Muscle layer of duodenum (tissue), 2 donors: Measurements from ENCODE around the gene C2orf68.
A peak's percentile ranks its signal among the peaks of the same experiment; 100 is the strongest.
"Not testable (repeated sequence)": the region's sequence is repeated elsewhere in the genome, so short reads cannot be mapped to it uniquely, and the experiment has no call there.

Source experiments
- H3K27ac ChIP-seq: one replicate; pipeline ENCODE4 v1.7.0; 2013; ENCODE audit warnings: mild to moderate bottlenecking, low read length
- H3K27me3 ChIP-seq: one replicate; pipeline ENCODE4 v1.7.0; 2013; ENCODE audit warnings: low read depth, mild to moderate bottlenecking, control low read depth, low read length
- H3K36me3 ChIP-seq, 2 donors: one replicate each; pipeline ENCODE4 v1.7.0; 2013; ENCODE audit warnings: low read length in 2 of 2, control low read depth in 1 of 2, mild to moderate bottlenecking in 1 of 2; ENCODE audit not compliant: insufficient read depth in 2 of 2, control insufficient read depth in 1 of 2
- H3K4me1 ChIP-seq, 2 donors: one replicate each; pipeline ENCODE4 v1.7.0; 2013; ENCODE audit warnings: low read length in 2 of 2, mild to moderate bottlenecking in 2 of 2, control low read depth in 1 of 2, moderate library complexity in 1 of 2; ENCODE audit not compliant: insufficient read depth in 2 of 2, control insufficient read depth in 1 of 2
- H3K4me3 ChIP-seq, 2 donors: one replicate each; pipeline ENCODE4 v1.7.0; 2013; ENCODE audit warnings: low read length in 2 of 2, low read depth in 1 of 2, mild to moderate bottlenecking in 1 of 2
- H3K9me3 ChIP-seq, 2 donors: one replicate each; pipeline ENCODE4 v1.7.0; 2013; ENCODE audit warnings: low read length in 2 of 2, control low read depth in 1 of 2, mild to moderate bottlenecking in 1 of 2; ENCODE audit not compliant: control insufficient read depth in 1 of 2
- donor health status: healthy.

The C2orf68 gene

DNA sequence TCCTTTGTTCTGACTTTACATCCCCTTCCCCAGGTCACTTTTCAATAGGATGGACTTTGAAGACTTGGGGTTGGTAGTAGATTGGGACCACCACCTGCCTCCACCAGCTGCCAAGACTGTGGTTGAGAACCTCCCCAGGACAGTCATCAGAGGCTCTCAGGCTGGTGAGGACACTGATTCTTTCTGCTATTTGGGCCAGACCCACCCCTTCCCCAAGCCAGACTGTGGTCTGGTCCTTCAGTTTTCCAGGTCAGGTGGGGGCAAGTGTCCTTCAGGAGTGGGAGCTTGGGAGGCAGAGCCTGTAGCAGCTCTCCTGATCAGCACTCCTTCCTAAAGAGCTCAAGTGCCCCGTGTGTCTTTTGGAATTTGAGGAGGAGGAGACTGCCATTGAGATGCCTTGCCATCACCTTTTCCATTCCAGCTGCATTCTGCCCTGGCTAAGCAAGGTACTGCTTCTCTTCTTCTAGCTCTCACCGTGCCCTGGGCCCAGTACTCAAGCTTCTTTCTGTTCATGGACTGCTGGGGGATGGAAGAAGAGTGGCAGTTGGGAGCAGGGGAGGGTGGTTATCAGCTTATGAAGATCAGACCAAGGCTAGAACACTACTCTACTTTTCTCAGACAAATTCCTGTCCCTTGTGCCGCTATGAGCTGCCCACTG is 15.3 kb downstream of the C2orf68 start:
- Histone ChIP-seq H3K9me3 (no peaks in the 10 kb centered on the region), H3K4me1 (peaks cover 16 to 28% of the 10 kb centered on the region in 2 donors), H3K36me3 (peaks cover 22 to 27% of the 10 kb centered on the region in 2 donors), H3K4me3 (peak overlapping the region; percentile 85 to 87), H3K27ac (peak overlapping the region; percentile 85), H3K27me3 (no peaks in the 10 kb centered on the region)

DNA sequence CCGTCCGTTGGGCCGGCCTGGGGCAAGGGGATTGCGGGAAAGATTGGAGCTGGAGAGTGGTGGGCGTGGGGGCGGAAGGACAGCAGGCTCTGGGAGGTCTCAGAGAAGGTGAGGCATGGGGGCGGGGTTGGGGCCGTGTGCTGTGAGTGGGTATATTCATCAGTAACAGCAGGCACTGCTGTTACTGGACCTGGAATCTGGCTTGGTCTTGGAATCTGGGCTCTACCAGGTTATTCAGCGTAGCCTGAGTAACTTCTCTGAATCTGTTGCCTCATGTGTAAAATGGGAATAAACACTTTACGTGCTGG is 15.9 kb downstream of the C2orf68 start:
- Histone ChIP-seq H3K4me1 (peaks cover 15 to 22% of the 10 kb centered on the region in 2 donors), H3K9me3 (no peaks in the 10 kb centered on the region), H3K4me3 (peak overlapping the region; percentile 85 to 87), H3K36me3 (peaks cover 22 to 27% of the 10 kb centered on the region in 2 donors), H3K27ac (peak overlapping the region; percentile 85), H3K27me3 (no peaks in the 10 kb centered on the region)

DNA sequence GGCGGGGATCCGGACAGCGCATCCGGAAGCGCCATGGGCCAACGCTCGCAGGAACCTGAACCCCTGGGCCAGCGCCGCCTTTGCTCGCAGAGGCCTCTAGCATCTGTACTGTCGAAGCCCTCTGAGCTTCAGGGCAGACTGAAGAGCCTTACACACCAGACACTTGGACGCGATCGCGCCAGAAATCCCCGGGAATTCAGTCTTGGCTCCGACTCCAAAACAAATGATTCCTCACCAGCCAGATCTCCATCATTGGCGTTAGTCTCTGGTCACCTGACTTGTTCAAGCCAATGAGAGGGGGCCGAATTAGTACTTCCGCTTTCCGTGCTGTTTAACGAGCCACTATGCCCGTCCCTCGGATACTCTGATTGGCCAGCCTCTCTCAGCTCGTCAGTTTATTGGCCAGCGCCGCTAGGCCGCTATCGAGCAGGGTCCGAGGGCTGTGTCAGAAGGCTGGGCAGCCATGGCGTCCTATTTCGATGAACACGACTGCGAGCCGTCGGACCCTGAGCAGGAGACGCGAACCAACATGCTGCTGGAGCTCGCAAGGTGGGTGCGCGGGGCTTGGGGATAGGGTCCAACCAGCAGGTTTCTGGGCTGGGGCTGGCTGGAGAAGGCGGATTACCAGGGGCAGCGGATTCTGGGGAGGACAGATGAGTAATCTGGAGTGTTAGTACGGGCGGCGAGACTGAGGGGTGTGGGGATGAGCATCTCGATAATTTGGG is 16.4 kb downstream of the C2orf68 start, which contains the start of gene RNF181:
Gene RNF181 (plus strand): TSS at position 445 of the 725 bp plus-strand sequence. CDS start 19 bp downstream, at position 464.
- no peaks in the 10 kb centered on the region for H3K9me3 ChIP-seq
- peak within 1 kb of the TSS; percentile 85 to 87 for H3K4me3 ChIP-seq
- peaks cover 17 to 27% of the 10 kb centered on the region in 2 donors for H3K4me1 ChIP-seq
- peaks cover 22 to 27% of the 10 kb centered on the region in 2 donors for H3K36me3 ChIP-seq
- no peaks in the 10 kb centered on the region for H3K27me3 ChIP-seq
- H3K27ac ChIP-seq = peak within 1 kb of the TSS; percentile 85

- Histone ChIP-seq H3K4me3 (peak overlapping the region; percentile 85 to 87), H3K27ac (peak overlapping the region; percentile 85), H3K27me3 (no peaks in the 10 kb centered on the region), H3K9me3 (no peaks in the 10 kb centered on the region), H3K4me1 (peaks cover 17 to 33% of the 10 kb centered on the region in 2 donors), H3K36me3 (peaks cover 21 to 22% of the 10 kb centered on the region in 2 donors)
Observed at GRCh38 chr2:85594715-85595300, 17.1 kb downstream of the C2orf68 start.

- H3K27me3 ChIP-seq = no peaks in the 10 kb centered on the region
- no peaks in the 10 kb centered on the region for H3K9me3 ChIP-seq
- H3K36me3 ChIP-seq = peaks cover 7 to 9% of the 10 kb centered on the region in 2 donors
- peaks cover 17 to 45% of the 10 kb centered on the region in 2 donors for H3K4me1 ChIP-seq
- no peak overlapping the region for H3K27ac ChIP-seq
- H3K4me3 ChIP-seq = no peak overlapping the region
Observed at GRCh38 chr2:85593023-85593422, 18.8 kb downstream of the C2orf68 start.

DNA sequence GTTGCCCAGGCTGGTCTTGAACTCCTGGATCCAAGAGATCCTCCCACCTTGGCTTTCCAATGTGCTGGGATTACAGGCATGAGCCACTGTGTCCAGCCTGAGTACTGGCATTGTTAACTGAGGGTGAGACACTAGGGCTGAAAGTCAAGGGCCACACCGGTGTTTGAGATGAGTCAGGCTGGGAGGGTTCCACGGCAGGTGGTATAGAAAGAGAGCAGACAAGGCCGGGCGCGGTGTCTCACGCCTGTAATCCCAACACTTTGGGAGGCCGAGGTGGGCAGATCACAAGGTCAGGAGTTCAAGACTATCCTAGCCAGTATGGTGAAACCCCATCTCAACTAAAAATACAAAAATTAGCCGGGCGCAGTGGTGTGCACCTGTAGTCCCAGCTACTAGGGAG is 19.6 kb downstream of the C2orf68 start:
- peaks cover 19 to 43% of the 10 kb centered on the region in 2 donors for H3K4me1 ChIP-seq
- H3K9me3 ChIP-seq, H3K27ac ChIP-seq, H3K27me3 ChIP-seq, H3K4me3 ChIP-seq, H3K36me3 ChIP-seq: not testable (repeated sequence)

DNA sequence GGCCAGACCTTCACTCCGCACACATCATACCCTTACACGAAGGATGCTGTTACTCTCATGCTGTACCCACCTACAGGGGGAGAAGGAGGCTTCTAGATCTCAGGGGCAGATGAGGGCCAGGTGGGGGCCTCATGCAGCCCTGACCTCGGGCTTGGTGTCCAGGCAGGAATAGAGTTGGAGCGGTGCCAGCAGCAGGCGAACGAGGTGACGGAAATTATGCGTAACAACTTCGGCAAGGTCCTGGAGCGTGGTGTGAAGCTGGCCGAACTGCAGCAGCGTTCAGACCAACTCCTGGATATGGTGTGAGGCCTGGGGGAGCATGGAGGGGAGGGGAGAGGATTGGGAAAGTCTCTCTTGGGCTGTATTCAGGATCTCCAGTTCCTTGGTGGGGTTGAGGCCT is 20.3 kb downstream of the C2orf68 start:
- Histone ChIP-seq H3K4me3 (no peak overlapping the region), H3K27ac (no peak overlapping the region), H3K9me3 (no peaks in the 10 kb centered on the region), H3K36me3 (no peaks in the 10 kb centered on the region), H3K27me3 (no peaks in the 10 kb centered on the region), H3K4me1 (peaks cover 14 to 36% of the 10 kb centered on the region in 2 donors)

DNA sequence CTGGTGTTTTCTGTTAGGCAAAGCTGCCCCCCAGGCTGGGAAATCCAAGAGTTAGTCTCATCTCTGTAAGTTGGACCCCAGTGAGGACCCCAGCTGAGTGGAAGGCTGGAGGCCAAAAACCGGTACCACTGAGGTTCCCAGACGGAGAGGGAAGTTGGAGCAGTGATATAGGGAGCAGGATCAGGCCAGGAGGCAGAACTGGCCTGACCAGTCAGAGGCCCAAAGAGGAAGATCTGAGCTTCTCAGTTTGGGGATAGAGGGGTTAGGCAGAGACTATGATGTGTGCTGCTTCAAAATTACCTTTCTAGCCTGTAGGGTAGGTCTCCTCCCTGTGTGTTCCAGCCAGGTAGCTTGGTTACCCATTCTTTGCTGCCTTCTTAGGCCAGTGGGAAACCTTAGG is 20.9 kb downstream of the C2orf68 start:
- Histone ChIP-seq H3K36me3 (no peaks in the 10 kb centered on the region), H3K4me1 (peaks cover 9 to 30% of the 10 kb centered on the region in 2 donors), H3K27ac (no peak overlapping the region), H3K9me3 (no peaks in the 10 kb centered on the region), H3K27me3 (no peaks in the 10 kb centered on the region), H3K4me3 (no peak overlapping the region)

- Histone ChIP-seq H3K27me3 (no peaks in the 10 kb centered on the region), H3K27ac (no peak overlapping the region), H3K4me3 (no peak overlapping the region), H3K36me3 (no peaks in the 10 kb centered on the region), H3K9me3 (no peaks in the 10 kb centered on the region), H3K4me1 (peaks cover 12 to 38% of the 10 kb centered on the region in 2 donors)
Observed at GRCh38 chr2:85589982-85590791, 21.7 kb downstream of the C2orf68 start.

DNA sequence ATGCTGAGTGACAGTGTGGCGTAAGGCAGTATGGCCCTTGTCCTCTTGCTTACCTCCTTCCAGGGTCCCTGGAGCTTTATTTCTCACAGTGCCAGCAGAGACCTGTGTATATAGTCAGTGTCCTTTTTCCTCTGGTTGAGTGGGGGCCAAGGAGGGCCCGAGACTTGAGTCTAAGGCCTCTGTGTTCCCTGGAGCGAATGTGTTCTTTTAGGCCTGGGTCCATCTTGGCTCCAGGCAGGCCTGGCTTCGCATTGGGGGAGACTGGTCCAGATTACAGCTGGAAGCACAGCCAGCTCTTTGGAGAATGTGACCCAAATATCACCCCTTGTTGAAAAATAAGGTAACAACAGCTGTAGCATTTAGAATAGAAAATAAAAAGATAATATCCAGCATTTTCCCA is 22.7 kb downstream of the C2orf68 start:
- no peaks in the 10 kb centered on the region for H3K9me3 ChIP-seq
- peaks cover 17 to 33% of the 10 kb centered on the region in 2 donors for H3K4me1 ChIP-seq
- no peak overlapping the region for H3K27ac ChIP-seq
- no peak overlapping the region for H3K4me3 ChIP-seq
- no peaks in the 10 kb centered on the region for H3K36me3 ChIP-seq
- no peaks in the 10 kb centered on the region for H3K27me3 ChIP-seq

- no peak overlapping the region for H3K4me3 ChIP-seq
- H3K4me1 ChIP-seq = peaks cover 20 to 33% of the 10 kb centered on the region in 2 donors
- no peaks in the 10 kb centered on the region for H3K27me3 ChIP-seq
- no peaks in the 10 kb centered on the region for H3K36me3 ChIP-seq
- no peak overlapping the region for H3K27ac ChIP-seq
- H3K9me3 ChIP-seq = no peaks in the 10 kb centered on the region
Observed at GRCh38 chr2:85588645-85589044, 23.2 kb downstream of the C2orf68 start.
